Measurements from ENCODE around the gene PLEKHF1.
"Not testable (repeated sequence)": the region's sequence is repeated elsewhere in the genome, so short reads cannot be mapped to it uniquely, and the experiment has no call there.

Gene PLEKHF1

DNA sequence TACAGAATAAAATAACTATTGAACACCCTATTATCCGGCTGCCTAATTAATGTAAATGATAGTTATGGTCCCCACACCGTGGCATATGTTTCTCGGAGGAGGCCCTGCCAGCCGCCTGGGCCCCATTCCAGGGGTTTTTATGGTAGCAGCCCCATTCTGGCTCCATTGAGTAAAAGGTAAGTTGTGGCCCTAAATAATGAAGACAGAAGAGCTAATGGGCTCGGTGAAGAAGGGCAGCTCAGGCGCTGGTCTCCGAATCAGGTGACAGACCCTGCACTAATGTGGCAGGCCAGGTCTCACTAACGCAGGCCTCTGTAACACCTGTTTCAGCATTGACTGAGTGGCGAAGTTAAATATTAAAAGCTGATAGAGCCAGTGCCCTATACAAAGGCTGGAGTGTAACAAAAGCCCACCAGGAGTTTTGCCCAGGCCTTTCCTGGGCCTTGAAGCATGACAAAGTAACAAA is 40.0 kb upstream of the PLEKHF1 start:
- ChIA-PET POLR2A (no interaction called here), CTCF (interaction anchor here (1.0 to 16.2 kb wide), 3 partner anchors 11 to 91 kb away, joined by 4 to 151 read pairs (median 8); partner anchors contain the start of gene POP4)
- H3K4me3 ChIP-seq (ENCODE audit: low read depth, low read length): no peak overlapping the region
- TF ChIP-seq, protein P1, sequence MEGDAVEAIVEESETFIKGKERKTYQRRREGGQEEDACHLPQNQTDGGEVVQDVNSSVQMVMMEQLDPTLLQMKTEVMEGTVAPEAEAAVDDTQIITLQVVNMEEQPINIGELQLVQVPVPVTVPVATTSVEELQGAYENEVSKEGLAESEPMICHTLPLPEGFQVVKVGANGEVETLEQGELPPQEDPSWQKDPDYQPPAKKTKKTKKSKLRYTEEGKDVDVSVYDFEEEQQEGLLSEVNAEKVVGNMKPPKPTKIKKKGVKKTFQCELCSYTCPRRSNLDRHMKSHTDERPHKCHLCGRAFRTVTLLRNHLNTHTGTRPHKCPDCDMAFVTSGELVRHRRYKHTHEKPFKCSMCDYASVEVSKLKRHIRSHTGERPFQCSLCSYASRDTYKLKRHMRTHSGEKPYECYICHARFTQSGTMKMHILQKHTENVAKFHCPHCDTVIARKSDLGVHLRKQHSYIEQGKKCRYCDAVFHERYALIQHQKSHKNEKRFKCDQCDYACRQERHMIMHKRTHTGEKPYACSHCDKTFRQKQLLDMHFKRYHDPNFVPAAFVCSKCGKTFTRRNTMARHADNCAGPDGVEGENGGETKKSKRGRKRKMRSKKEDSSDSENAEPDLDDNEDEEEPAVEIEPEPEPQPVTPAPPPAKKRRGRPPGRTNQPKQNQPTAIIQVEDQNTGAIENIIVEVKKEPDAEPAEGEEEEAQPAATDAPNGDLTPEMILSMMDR (IDR thresholded peaks at IDR 0.05; ENCODE audit: insufficient read depth, low read length, missing control alignments): no peak
- no peak for DNase-seq (ENCODE audit: low read depth, low spot score)

DNA sequence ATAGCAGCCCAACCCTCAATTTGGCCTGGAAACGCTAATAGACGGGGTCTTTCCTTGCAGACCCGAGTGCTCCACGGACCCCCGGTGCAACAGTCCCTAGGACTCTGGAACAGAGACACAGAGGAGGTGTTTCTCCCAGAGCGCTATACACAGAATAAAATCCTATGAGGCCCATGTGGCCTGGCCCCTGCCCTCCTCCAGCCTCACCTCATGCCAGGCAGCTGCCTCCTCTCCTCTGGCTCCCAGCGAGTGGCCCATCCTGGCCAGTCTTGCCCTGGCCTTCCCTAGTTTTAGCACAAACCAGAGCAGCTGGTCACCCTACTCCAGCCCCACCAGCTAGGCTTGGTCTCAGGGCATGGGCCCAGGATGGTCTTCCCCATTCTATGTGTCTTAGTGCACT is 38.9 kb upstream of the PLEKHF1 start:
- ChIA-PET CTCF (interaction anchor here (1.0 to 16.2 kb wide), 3 partner anchors 12 to 67 kb away, joined by 3 to 151 read pairs (median 3); partner anchors contain the start of gene POP4), POLR2A (no interaction called here)
- TF ChIP-seq, protein P1 (IDR thresholded peaks at IDR 0.05; ENCODE audit: insufficient read depth, low read length, missing control alignments): no peak
- no peak for DNase-seq (ENCODE audit: low read depth, low spot score)
- no peak overlapping the region for H3K4me3 ChIP-seq (ENCODE audit: low read depth, low read length)

DNA sequence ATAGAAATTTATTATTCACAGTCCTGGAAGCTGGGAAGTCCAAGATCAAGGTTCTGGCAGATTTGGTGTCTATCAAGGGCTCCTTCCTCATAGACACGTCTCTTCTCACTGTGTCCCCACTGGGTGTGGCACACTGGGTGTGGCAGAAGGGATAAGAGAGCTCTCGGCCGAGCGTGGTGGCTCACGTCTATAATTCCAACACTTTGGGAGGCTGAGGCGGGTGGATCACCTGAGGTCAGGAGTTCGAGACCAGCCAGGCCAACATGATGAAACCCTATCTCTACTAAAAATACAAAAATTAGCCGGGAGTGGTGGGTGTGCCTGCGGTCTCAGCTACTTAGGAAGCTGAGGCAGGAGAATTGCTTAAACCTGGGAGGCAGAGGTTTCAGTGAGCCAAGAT is 38.4 kb upstream of the PLEKHF1 start:
- POLR2A ChIA-PET; DNase-seq (ENCODE audit: low read depth, low spot score); H3K4me3 ChIP-seq (ENCODE audit: low read depth, low read length): not testable (repeated sequence)
- CTCF ChIA-PET: interaction anchor here (1.1 to 16.2 kb wide), 2 partner anchors 18 to 67 kb away, joined by 3 to 151 read pairs; partner anchors contain the start of gene POP4

DNA sequence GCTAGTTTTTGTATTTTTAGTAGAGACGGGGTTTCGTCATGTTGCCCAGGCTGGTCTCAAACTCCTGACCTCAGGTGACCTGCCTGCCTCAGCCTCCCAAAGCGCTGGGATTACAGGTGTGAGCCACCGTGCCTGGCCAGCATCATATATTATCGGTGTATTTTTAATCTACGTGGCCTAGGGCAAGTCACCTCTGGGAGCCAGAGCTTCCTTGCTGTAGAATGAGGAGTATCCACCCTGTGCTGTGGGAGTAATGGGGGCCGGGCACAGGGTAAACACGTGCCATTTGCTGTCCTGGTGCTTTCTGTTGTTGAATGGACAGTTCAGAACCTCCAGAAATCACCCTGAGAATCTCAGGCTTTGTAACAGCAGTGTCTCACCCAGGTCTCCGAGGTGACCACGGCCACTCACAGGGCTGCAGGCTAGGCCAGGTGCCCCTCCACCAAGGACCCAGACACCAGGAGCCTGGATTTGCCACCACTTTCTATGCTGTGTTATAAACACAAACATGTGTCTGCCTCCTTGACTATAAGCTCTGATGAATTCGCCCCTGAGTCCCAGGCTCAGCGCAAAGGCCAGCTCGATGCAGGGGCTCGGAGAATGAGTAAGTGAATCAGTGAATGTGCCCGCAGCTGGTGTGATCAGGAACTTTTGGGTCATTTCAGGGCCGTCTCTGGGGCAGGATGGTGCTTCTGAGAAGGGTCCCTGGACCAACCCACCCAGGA is 36.4 kb upstream of the PLEKHF1 start:
- CTCF ChIA-PET: interaction anchor here (1.1 to 16.2 kb wide), 3 partner anchors 9 to 88 kb away, joined by 5 to 151 read pairs (median 6); partner anchors contain the start of gene POP4
- no peak for DNase-seq (ENCODE audit: low read depth, low spot score)
- TF ChIP-seq, protein P1 (IDR thresholded peaks at IDR 0.05; ENCODE audit: insufficient read depth, low read length, missing control alignments): no peak
- no peak overlapping the region for H3K4me3 ChIP-seq (ENCODE audit: low read depth, low read length)
- POLR2A ChIA-PET: interaction anchor here (0.9 kb wide), 1 partner anchor 23 kb away, joined by 3 read pairs; the partner anchor contains the start of gene POP4

DNA sequence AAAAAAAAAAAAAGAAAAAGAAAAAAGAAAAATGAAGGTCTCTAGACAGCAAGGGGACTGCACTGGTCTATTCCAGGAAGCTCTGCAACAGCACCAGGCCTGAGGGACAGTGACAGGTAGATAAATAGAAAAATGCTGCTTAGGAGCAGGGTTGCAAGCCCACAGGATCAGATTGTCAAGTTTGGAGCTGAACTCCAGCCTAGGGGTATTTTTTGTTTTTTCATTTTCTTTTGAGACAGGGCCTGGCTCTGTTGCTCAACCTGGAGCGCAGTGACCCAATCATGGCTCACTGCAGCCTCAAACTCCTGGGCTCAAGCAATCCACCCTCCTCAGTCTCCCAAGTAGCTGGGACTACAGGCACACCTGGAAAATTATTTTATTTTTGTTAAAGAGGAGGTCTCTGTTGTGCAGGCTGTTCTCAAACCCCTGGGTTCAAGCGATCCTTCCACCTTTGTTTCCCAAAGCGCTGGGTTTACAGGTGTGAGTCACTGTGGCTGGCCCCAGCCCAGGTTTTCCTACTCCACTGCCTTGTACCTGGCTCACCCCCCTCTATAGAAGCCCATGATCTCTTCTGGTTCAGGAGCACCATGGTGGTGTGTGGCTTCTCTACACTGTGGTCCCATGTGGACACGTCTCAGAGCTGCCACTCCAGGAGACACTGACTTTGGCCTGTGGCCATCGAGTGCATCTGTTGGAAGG is 35.3 kb upstream of the PLEKHF1 start:
- CTCF ChIA-PET: interaction anchor here (2.2 to 16.2 kb wide), 2 partner anchors 21 to 86 kb away, joined by 6 to 151 read pairs; partner anchors contain the start of gene POP4
- TF ChIP-seq, protein P1 (IDR thresholded peaks at IDR 0.05; ENCODE audit: insufficient read depth, low read length, missing control alignments): no peak
- H3K4me3 ChIP-seq (ENCODE audit: low read depth, low read length): no peak overlapping the region
- POLR2A ChIA-PET: interaction anchor here (0.9 kb wide), 1 partner anchor 24 kb away, joined by 3 read pairs; the partner anchor contains the start of gene POP4
- DNase-seq (ENCODE audit: low read depth, low spot score): no peak

DNA sequence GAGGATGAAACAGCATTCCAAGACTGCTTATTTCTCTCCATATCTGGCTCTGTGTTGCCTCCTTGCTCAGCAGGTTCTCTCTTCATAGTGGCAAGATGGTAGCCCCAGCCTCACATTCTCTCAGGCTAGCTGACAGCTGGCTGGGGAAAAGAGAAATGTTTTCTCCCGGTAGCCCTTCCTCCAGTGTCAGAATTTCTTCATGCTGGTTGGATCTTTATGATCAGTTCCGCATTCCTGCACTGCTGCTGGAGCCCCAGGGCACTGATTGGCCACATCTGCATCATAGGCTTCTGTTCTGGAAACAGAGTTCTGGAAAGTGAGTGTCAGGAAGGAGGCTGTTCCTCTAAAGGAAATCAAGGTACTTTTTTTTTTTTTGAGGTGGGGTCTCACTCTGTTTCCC is 34.6 kb upstream of the PLEKHF1 start:
- TF ChIP-seq, protein P1 (IDR thresholded peaks at IDR 0.05; ENCODE audit: insufficient read depth, low read length, missing control alignments): no peak
- POLR2A ChIA-PET: no interaction called here
- CTCF ChIA-PET: interaction anchor here (1.4 to 16.2 kb wide), 3 partner anchors 21 to 86 kb away, joined by 3 to 151 read pairs (median 6); partner anchors contain the start of gene POP4
- no peak for DNase-seq (ENCODE audit: low read depth, low spot score)
- no peak overlapping the region for H3K4me3 ChIP-seq (ENCODE audit: low read depth, low read length)
